Panc1 (cell line): ENCODE data around the gene LDHB. TPM values are rescaled to one million over a fixed set of nuclear protein-coding genes. Genes with fewer than 3 reads are reported as not detected.

Experiments used
- total RNA-seq: library from RNA; stranded (reverse); gene quantifications from one replicate; pipeline ENCODE4 v1.2.1, GENCODE V29; 2021; ENCODE audit not compliant: unreplicated experiment

The LDHB gene
- total RNA-seq, 1 experiment from 2014 or later, result 552 TPM

Other genes starting within 250 kb of the LDHB start
- gene PYROXD1, start 220.2 kb downstream of the LDHB start, total RNA-seq, result 8.6 TPM
- 42.3 TPM for gene RECQL, start 156.2 kb downstream of the LDHB start, total RNA-seq
- 40.8 TPM for gene GOLT1B, start 156.1 kb downstream of the LDHB start, total RNA-seq
- 0.13 TPM for gene SPX, start 131.5 kb downstream of the LDHB start, total RNA-seq
- not detected for gene GYS2, start 53.0 kb downstream of the LDHB start, total RNA-seq
- gene KCNJ8, start 116.9 kb upstream of the LDHB start, total RNA-seq, result not detected